H1 (cell line): ENCODE data around the gene ARHGAP26. TPM values are rescaled to one million over a fixed set of nuclear protein-coding genes. Genes with fewer than 3 reads are reported as not detected.

ENCODE experiments used
- CTCF ChIA-PET: fragments of 300-600 bp; sonication (Branson Sonifier 250); formaldehyde crosslinking; loops from one replicate; lab custom pipeline; 2021; ENCODE audit not compliant: partially characterized antibody; lab: Charles Lee
- POLR2A ChIA-PET: fragments of 300-600 bp; sonication (Branson Sonifier 250); formaldehyde crosslinking; loops from one replicate; lab custom pipeline; 2021; ENCODE audit warnings: inconsistent platforms; ENCODE audit not compliant: partially characterized antibody; lab: Charles Lee
- DNase-seq, 2 experiments: peaks; one replicate each; pipeline versions ENCODE4 v3.0.0 to v3.0.0-alpha.2; 2010 to 2022; ENCODE audit warnings: low spot score in 2 of 2, low read depth in 1 of 2, mixed read lengths in 1 of 2
- FAIRE-seq: peaks from 2 replicates; lab custom pipeline; 2011; peaks lifted over from hg19 to GRCh38; lab: Jason Lieb, UNC
- H2AFZ ChIP-seq: 2 replicates; pipeline ENCODE4 v1.8.1; 2012; ENCODE audit warnings: low read length, inconsistent platforms
- H2AK5ac ChIP-seq: 2 replicates; pipeline ENCODE4 v1.6.1; 2013; ENCODE audit warnings: low read depth, low read length
- H2BK120ac ChIP-seq: replicated peaks from 2 replicates; pipeline ENCODE3; 2013; ENCODE audit warnings: low read depth, low read length, inconsistent platforms
- H2BK12ac ChIP-seq: 2 replicates; pipeline ENCODE4 v1.6.1; 2013; ENCODE audit warnings: low read depth, low read length
- H2BK15ac ChIP-seq: 2 replicates; pipeline ENCODE4 v1.6.1; 2013; ENCODE audit warnings: low read length
- H2BK20ac ChIP-seq: 2 replicates; pipeline ENCODE4 v1.6.1; 2013; ENCODE audit warnings: low read length
- H2BK5ac ChIP-seq: 2 replicates; pipeline ENCODE4 v1.6.1; 2013; ENCODE audit warnings: low read depth, low read length
- H3K14ac ChIP-seq: 2 replicates; pipeline ENCODE4 v1.6.1; 2013; ENCODE audit warnings: inconsistent platforms; ENCODE audit not compliant: insufficient read length
- H3K18ac ChIP-seq: 2 replicates; pipeline ENCODE4 v1.6.1; 2013; ENCODE audit warnings: low read length; ENCODE audit errors: extremely low read depth
- H3K23ac ChIP-seq: 2 replicates; pipeline ENCODE4 v1.6.1; 2013; ENCODE audit warnings: inconsistent platforms; ENCODE audit not compliant: insufficient read length
- H3K23me2 ChIP-seq: 2 replicates; pipeline ENCODE4 v1.6.1; 2013; ENCODE audit warnings: low read depth, low read length
- H3K27ac ChIP-seq: 2 replicates; pipeline ENCODE4 v1.6.1; 2011; ENCODE audit warnings: low read depth, low read length, inconsistent platforms
- H3K27me3 ChIP-seq, 4 experiments: replicated peaks in 1 of 4; 1 replicate in 1 of 4; 2 replicates in 3 of 4; pipeline versions ENCODE4 v1.6.1 to v1.8.1; 2011 to 2013; ENCODE audit warnings: low read length in 3 of 4, mild to moderate bottlenecking in 3 of 4, inconsistent platforms in 2 of 4, mixed read lengths in 2 of 4, moderate library complexity in 1 of 4; ENCODE audit not compliant: control insufficient read depth in 3 of 4, insufficient read depth in 3 of 4; ENCODE audit errors: extremely low read depth in 1 of 4
- H3K36me3 ChIP-seq, 4 experiments: 2 replicates each; pipeline versions ENCODE4 v1.6.1 to v1.8.1; 2011 to 2013; ENCODE audit warnings: mild to moderate bottlenecking in 4 of 4, low read length in 3 of 4, moderate library complexity in 2 of 4, control low read depth in 1 of 4, inconsistent platforms in 1 of 4; ENCODE audit not compliant: insufficient read depth in 4 of 4, control insufficient read depth in 2 of 4
- H3K4ac ChIP-seq: replicated peaks from 2 replicates; pipeline ENCODE3; 2013; ENCODE audit warnings: low read length, low read depth, mixed read lengths, inconsistent platforms; ENCODE audit not compliant: insufficient read length
- H3K4me1 ChIP-seq, 4 experiments: replicated peaks in 1 of 4; 1 replicate in 1 of 4; 2 replicates in 3 of 4; pipeline versions ENCODE4 v1.6.1 to v1.8.1; 2011 to 2013; ENCODE audit warnings: low read length in 3 of 4, inconsistent platforms in 2 of 4, mixed read lengths in 1 of 4; ENCODE audit not compliant: insufficient read depth in 4 of 4, control insufficient read depth in 3 of 4
- H3K4me2 ChIP-seq, 2 experiments: 2 replicates each; pipeline versions ENCODE4 v1.6.1 to v1.8.1; 2011 to 2013; ENCODE audit warnings: low read depth in 2 of 2, low read length in 2 of 2, control low read depth in 1 of 2, inconsistent platforms in 1 of 2, mild to moderate bottlenecking in 1 of 2; ENCODE audit not compliant: insufficient read depth in 1 of 2
- H3K4me3 ChIP-seq, 4 experiments: fragments of 200-600, 300-600 bp in 1 of 4; sonication (generic), shearing (Covaris generic), sonication (Bioruptor Twin) in 1 of 4; 2 replicates each; pipeline versions ENCODE4 v1.5.1 to v1.8.1; 2011 to 2016; ENCODE audit warnings: low read length in 4 of 4, low read depth in 3 of 4, control low read depth in 2 of 4, inconsistent platforms in 2 of 4, mild to moderate bottlenecking in 2 of 4, mixed read lengths in 1 of 4, moderate library complexity in 1 of 4; ENCODE audit not compliant: insufficient read depth in 2 of 4; ENCODE audit errors: extremely low read depth in 1 of 4
- H3K56ac ChIP-seq: replicated peaks from 2 replicates; pipeline ENCODE3; 2013; ENCODE audit warnings: low read depth, mild to moderate bottlenecking, mixed read lengths, low read length, inconsistent platforms; ENCODE audit not compliant: insufficient read length
- H3K79me1 ChIP-seq: 2 replicates; pipeline ENCODE4 v1.6.1; 2013; ENCODE audit warnings: low read depth, low read length, control low read depth
- H3K79me2 ChIP-seq, 2 experiments: 2 replicates each; pipeline versions ENCODE4 v1.6.1 to v1.8.1; 2012 to 2013; ENCODE audit warnings: low read length in 2 of 2, mild to moderate bottlenecking in 2 of 2, inconsistent platforms in 1 of 2; ENCODE audit not compliant: insufficient read depth in 2 of 2, control insufficient read depth in 1 of 2
- H3K9ac ChIP-seq, 4 experiments: replicated peaks in 1 of 4; 1 replicate in 1 of 4; 2 replicates in 3 of 4; pipeline versions ENCODE4 v1.6.1 to v1.8.1; 2011 to 2013; ENCODE audit warnings: low read depth in 3 of 4, low read length in 3 of 4, control low read depth in 2 of 4, mild to moderate bottlenecking in 2 of 4, moderate library complexity in 2 of 4, inconsistent platforms in 1 of 4; ENCODE audit errors: extremely low read depth in 1 of 4
- H3K9me3 ChIP-seq, 2 experiments: 2 replicates each; pipeline versions ENCODE4 v1.6.1 to v1.8.1; 2012 to 2013; ENCODE audit warnings: mild to moderate bottlenecking in 2 of 2, moderate library complexity in 2 of 2, control low read depth in 1 of 2, inconsistent platforms in 1 of 2, low read depth in 1 of 2, low read length in 1 of 2, mixed read lengths in 1 of 2; ENCODE audit not compliant: insufficient read depth in 2 of 2
- H4K20me1 ChIP-seq, 2 experiments: replicated peaks in 1 of 2; 2 replicates each; pipeline versions ENCODE3 to v1.8.1; 2011 to 2013; ENCODE audit warnings: inconsistent platforms in 2 of 2, low read length in 2 of 2, mild to moderate bottlenecking in 1 of 2; ENCODE audit not compliant: insufficient read depth in 2 of 2, control insufficient read depth in 1 of 2
- H4K5ac ChIP-seq: 2 replicates; pipeline ENCODE4 v1.6.1; 2013; ENCODE audit warnings: low read length, low read depth, mixed read lengths, inconsistent platforms; ENCODE audit not compliant: insufficient read length
- H4K8ac ChIP-seq: 2 replicates; pipeline ENCODE4 v1.8.0; 2013; ENCODE audit warnings: mild to moderate bottlenecking, moderate library complexity, low read length, inconsistent platforms; ENCODE audit not compliant: insufficient read depth; ENCODE audit errors: extremely low read depth
- H4K91ac ChIP-seq: replicated peaks from 2 replicates; pipeline ENCODE3; 2013; ENCODE audit warnings: low read length, mixed read lengths, inconsistent platforms; ENCODE audit not compliant: insufficient read length
- WGBS, 2 experiments: shearing (Covaris generic) in 1 of 2; methylation state at CpG; one replicate each; pipeline versions ENCODE4 v1.1.6 to v1.1.7; 2013 to 2015; ENCODE audit warnings: low lambda C conversion rate in 2 of 2, mixed read lengths in 2 of 2, inconsistent platforms in 1 of 2, low coverage in 1 of 2, missing lambda C conversion rate in 1 of 2; ENCODE audit not compliant: insufficient replicate concordance in 2 of 2, insufficient coverage in 1 of 2, insufficient read length in 1 of 2; ENCODE audit errors: extremely low coverage in 1 of 2, missing lambda C conversion rate in 1 of 2; 5-methylcytosine and 5-hydroxymethylcytosine counted together
- polyA plus RNA-seq, 7 experiments: library from polyadenylated mRNA; depleted of rRNA in 3 of 7; stranded (reverse) in 5 of 7; unstranded in 2 of 7; fragments of >200 nt in 5 of 7; fragments of 200-250 nt in 2 of 7; gene quantifications; 1 replicate in 5 of 7; 2 replicates in 1 of 7; 4 replicates in 1 of 7; pipeline versions ENCODE4 v1.2.1 to v1.2.3, GENCODE V29; 2011 to 2013; ENCODE audit warnings: missing spikeins in 2 of 7, mixed read lengths in 2 of 7
- total RNA-seq: library from RNA; stranded (reverse); fragmentation: NEBNext Ultra II Directional; extraction: Animal tissue kit (Norgen Biotek cat#: 25700); gene quantifications from 2 replicates; pipeline ENCODE4 v1.2.1, GENCODE V29; 2021

The ARHGAP26 gene
- total and polyA plus RNA-seq, 2 of the 8 experiments (the other 6 are each of a cell fraction or from before 2014, with no cell fraction given), result 7.1 to 24.8 TPM

DNA sequence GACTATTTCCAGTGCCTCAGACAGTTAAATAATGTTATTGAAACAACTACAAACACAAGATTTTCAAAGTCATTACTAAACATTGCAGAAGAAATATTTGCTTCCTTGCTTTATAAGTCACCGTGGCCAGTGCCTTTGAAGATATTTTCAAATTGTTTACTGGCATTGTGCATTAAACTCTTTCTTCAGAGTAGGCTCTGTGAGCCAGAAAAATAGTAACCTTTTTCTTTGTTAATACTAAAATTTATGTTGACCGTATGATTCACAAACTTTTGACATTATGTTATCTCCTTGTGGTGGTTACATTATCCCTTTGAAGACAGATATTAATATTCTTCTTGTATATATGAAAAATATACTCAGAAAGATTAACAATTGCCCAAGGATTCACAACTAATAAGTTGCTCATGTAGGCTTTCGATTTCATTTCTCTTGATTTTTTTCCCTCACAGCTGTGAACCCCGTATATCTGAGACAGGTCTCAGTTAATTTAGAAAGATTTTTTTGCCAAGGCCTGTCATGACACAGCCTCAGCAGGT is 493.2 kb downstream of the ARHGAP26 start:
- Histone ChIP-seq H3K23me2 (no peaks in the 10 kb centered on the region), H4K8ac (no peak overlapping the region), H2BK120ac (no peak overlapping the region), H3K4me2 (no peak overlapping the region), H2BK20ac (no peak overlapping the region), H2BK5ac (no peak overlapping the region), H3K4me3 (no peak overlapping the region), H2BK12ac (no peak overlapping the region), H3K9me3 (peaks cover 0 to 2% of the 10 kb centered on the region in 2 experiments; a peak in 1 of 4 replicates), H3K27ac (no peak overlapping the region), H3K23ac (no peak overlapping the region), H4K5ac (no peak overlapping the region), H3K4me1 (no peaks in the 10 kb centered on the region), H2BK15ac (no peak overlapping the region), H3K4ac (no peak overlapping the region), H2AK5ac (no peak overlapping the region), H3K36me3 (no peaks in the 10 kb centered on the region), H3K27me3 (no peaks in the 10 kb centered on the region), H3K79me2 (no peaks in the 10 kb centered on the region), H3K14ac (no peak overlapping the region), H3K9ac (no peak overlapping the region), H3K18ac (no peak overlapping the region), H3K79me1 (no peaks in the 10 kb centered on the region), H4K20me1 (no peaks in the 10 kb centered on the region), H4K91ac (no peak overlapping the region), H2AFZ (no peak overlapping the region), H3K56ac (no peak overlapping the region)
- ChIA-PET POLR2A (no interaction called here), CTCF (no interaction called here)
- WGBS, 2 experiments, result 90% methylated on average over 4 of the region's 4 CpGs; no CpG with 5 or more reads in 1 of the 2 experiments
- FAIRE-seq, result no peak
- DNase-seq, result no peak
